B cell (primary cell): ENCODE measurements around the gene PDE3A. TPM values are rescaled to one million over a fixed set of nuclear protein-coding genes. Genes with fewer than 3 reads are reported as not detected.

Experiments
- ATAC-seq: fragments of 200-7000 bp; cut with Tn5 transposase; one replicate; pipeline ENCODE4 v1.10.0; 2021; ENCODE audit warnings: low read depth, mild to moderate bottlenecking, moderate number of reproducible peaks, moderate library complexity
- CTCF ChIA-PET: fragments of 350-600 bp; sonication (Branson Sonifier 250); formaldehyde crosslinking; loops from one replicate; lab custom pipeline; 2021; ENCODE audit warnings: antibody characterized with exemption, inconsistent platforms; lab: Charles Lee
- POLR2A ChIA-PET: fragments of 350-600 bp; sonication (Branson Sonifier 250); formaldehyde crosslinking; loops from one replicate; lab custom pipeline; 2021; ENCODE audit warnings: antibody characterized with exemption; lab: Charles Lee
- DNase-seq: peaks from one replicate; pipeline ENCODE4 v3.0.0; 2013
- H2AFZ ChIP-seq: 2 replicates; pipeline ENCODE4 v1.6.1; 2012; ENCODE audit warnings: mild to moderate bottlenecking, low read depth, low read length; ENCODE audit not compliant: insufficient read depth, poor library complexity, severe bottlenecking
- H3K27ac ChIP-seq, 2 donors: 1 replicate in 1 of 2; 2 replicates in 1 of 2; pipeline ENCODE4 v1.5.1; 2012 to 2013; ENCODE audit warnings: low read length in 2 of 2, mild to moderate bottlenecking in 2 of 2, moderate library complexity in 1 of 2
- H3K27me3 ChIP-seq, 4 experiments: fragments of 200-600 bp in 1 of 4; sonication (generic) in 1 of 4; replicated peaks in 1 of 4; 1 replicate in 2 of 4; 2 replicates in 2 of 4; pipeline versions ENCODE4 v1.6.1 to v1.7.0; 2013 to 2016; ENCODE audit warnings: low read length in 3 of 4, mild to moderate bottlenecking in 2 of 4, mixed read lengths in 1 of 4, moderate library complexity in 1 of 4; ENCODE audit not compliant: insufficient read depth in 4 of 4, control insufficient read depth in 3 of 4; ENCODE audit errors: control extremely low read depth in 1 of 4
- H3K36me3 ChIP-seq, 2 experiments: replicated peaks in 1 of 2; 1 replicate in 1 of 2; 2 replicates in 1 of 2; pipeline versions ENCODE4 v1.6.1 to v1.7.1; 2013; ENCODE audit warnings: low read length in 1 of 2; ENCODE audit not compliant: insufficient read depth in 2 of 2, control insufficient read depth in 1 of 2; ENCODE audit errors: control extremely low read depth in 1 of 2, extremely low read depth in 1 of 2
- H3K4me1 ChIP-seq, 2 donors: fragments of 200-600 bp in 1 of 2; sonication (generic) in 1 of 2; 1 replicate in 1 of 2; 2 replicates in 1 of 2; pipeline versions ENCODE4 v1.5.1 to v1.6.1; 2013 to 2017; ENCODE audit warnings: low read length in 2 of 2; ENCODE audit not compliant: control insufficient read depth in 2 of 2, insufficient read depth in 2 of 2
- H3K4me2 ChIP-seq: replicated peaks from 2 replicates; pipeline ENCODE3; 2012; ENCODE audit warnings: mild to moderate bottlenecking, low read depth, low read length; ENCODE audit not compliant: poor library complexity, severe bottlenecking
- H3K4me3 ChIP-seq, 5 experiments: fragments of 200-600 bp in 1 of 5; sonication (generic) in 1 of 5; 1 replicate in 3 of 5; 2 replicates in 2 of 5; pipeline versions ENCODE4 v1.5.1 to v1.7.0; 2011 to 2016; ENCODE audit warnings: low read length in 4 of 5, mild to moderate bottlenecking in 4 of 5, low read depth in 2 of 5, control low read depth in 1 of 5, moderate library complexity in 1 of 5; ENCODE audit not compliant: insufficient read depth in 1 of 5; ENCODE audit errors: control extremely low read depth in 1 of 5, extremely low read depth in 1 of 5
- H3K79me2 ChIP-seq: fragments of 200-600 bp; sonication (generic); one replicate; pipeline ENCODE4 v1.6.0; 2016; ENCODE audit warnings: low read length; ENCODE audit not compliant: control insufficient read depth, insufficient read depth
- H3K9ac ChIP-seq: fragments of 200-600 bp; sonication (generic); 2 replicates; pipeline ENCODE4 v1.6.1; 2017; ENCODE audit warnings: mild to moderate bottlenecking, low read length, moderate library complexity
- H3K9me3 ChIP-seq, 3 donors: one replicate each; pipeline versions ENCODE4 v1.6.1 to v1.7.1; 2013; ENCODE audit warnings: low read length in 2 of 3; ENCODE audit not compliant: control insufficient read depth in 2 of 3, insufficient read depth in 1 of 3; ENCODE audit errors: control extremely low read depth in 1 of 3
- H4K20me1 ChIP-seq: 2 replicates; pipeline ENCODE4 v1.6.0; 2012; ENCODE audit warnings: mild to moderate bottlenecking, low read length; ENCODE audit not compliant: insufficient read depth, control insufficient read depth, poor library complexity, severe bottlenecking
- H3K27ac Mint-ChIP-seq: one replicate; pipeline ENCODE4 v1.8.0; 2021; ENCODE audit warnings: mixed read lengths
- H3K27me3 Mint-ChIP-seq: one replicate; pipeline ENCODE4 v1.8.0; 2021; ENCODE audit warnings: mixed read lengths
- H3K4me1 Mint-ChIP-seq: one replicate; pipeline ENCODE4 v1.8.0; 2021; ENCODE audit warnings: mixed read lengths
- H3K4me3 Mint-ChIP-seq: one replicate; pipeline ENCODE4 v1.8.0; 2021; ENCODE audit warnings: mixed read lengths
- H3K9me3 Mint-ChIP-seq: one replicate; pipeline ENCODE4 v1.8.0; 2022; ENCODE audit warnings: mixed read lengths; ENCODE audit not compliant: insufficient read depth
- CTCF ChIP-seq: fragments of 200-600 bp; IDR thresholded peaks from one replicate; pipeline ENCODE4 v1.8.0; 2022; ENCODE audit warnings: antibody characterized with exemption, mild to moderate bottlenecking
- EZH2 ChIP-seq: IDR thresholded peaks from 2 replicates; pipeline ENCODE4 v1.6.1; 2012; ENCODE audit warnings: borderline replicate concordance, low read depth, mild to moderate bottlenecking, moderate library complexity, low read length; ENCODE audit not compliant: insufficient read depth, poor library complexity, severe bottlenecking
- WGBS: methylation state at CpG from one replicate; pipeline ENCODE4 v1.1.5; 2013; ENCODE audit warnings: missing lambda C conversion rate; ENCODE audit not compliant: insufficient coverage; 5-methylcytosine and 5-hydroxymethylcytosine counted together
- intact Hi-C: fragments of 100-400 bp; cut with micrococcal nuclease; formaldehyde crosslinking; loops from one replicate; pipeline ENCODE4 v1.10.0; 2022
- polyA plus RNA-seq: library from polyadenylated mRNA; depleted of rRNA; stranded (reverse); fragments of >200 nt; gene quantifications from 2 replicates; pipeline ENCODE4 v1.2.3, GENCODE V29; 2012
- total RNA-seq, 2 donors: library from RNA; stranded (reverse); fragments of 120-200 nt in 1 of 2; gene quantifications; 1 replicate in 1 of 2; 2 replicates in 1 of 2; pipeline versions ENCODE4 v1.2.3 to v1.2.4, GENCODE V29; 2013 to 2022

PDE3A gene
- total and polyA plus RNA-seq, 2 donors (not counting 1 experiment from before 2014, with no cell fraction given): not detected

GRCh38 chr12:20628999-20629398 is 260.7 kb downstream of the PDE3A start:
- H3K27me3 Mint-ChIP-seq: no peaks in the 10 kb centered on the region
- no CpG with 5 or more reads among the region's 4 CpGs for WGBS
- POLR2A ChIA-PET: no interaction called here
- Histone ChIP-seq H3K9ac (no peak overlapping the region), H3K27ac (no peak overlapping the region), H3K4me3 (no peak overlapping the region), H2AFZ (no peak overlapping the region), H3K36me3 (no peaks in the 10 kb centered on the region), H3K79me2 (no peaks in the 10 kb centered on the region), H4K20me1 (no peaks in the 10 kb centered on the region), H3K4me1 (no peaks in the 10 kb centered on the region), H3K4me2 (no peak overlapping the region), H3K27me3 (no peaks in the 10 kb centered on the region), H3K9me3 (no peaks in the 10 kb centered on the region)
- DNase-seq: no peak
- H3K4me1 Mint-ChIP-seq: no peaks in the 10 kb centered on the region
- no peak for ATAC-seq
- CTCF ChIA-PET: no interaction called here
- intact Hi-C loops: no loop called here
- H3K9me3 Mint-ChIP-seq: no peaks in the 10 kb centered on the region
- no peak overlapping the region for H3K4me3 Mint-ChIP-seq
- no peak overlapping the region for H3K27ac Mint-ChIP-seq
- TF ChIP-seq CTCF (no peak), EZH2 (no peak)

GRCh38 chr12:20629414-20630156 is 261.2 kb downstream of the PDE3A start:
- Histone ChIP-seq H3K4me2 (no peak overlapping the region), H3K9me3 (no peaks in the 10 kb centered on the region), H2AFZ (no peak overlapping the region), H3K27ac (no peak overlapping the region), H3K79me2 (no peaks in the 10 kb centered on the region), H3K4me3 (no peak overlapping the region), H3K9ac (no peak overlapping the region), H3K27me3 (no peaks in the 10 kb centered on the region), H4K20me1 (no peaks in the 10 kb centered on the region), H3K4me1 (no peaks in the 10 kb centered on the region), H3K36me3 (no peaks in the 10 kb centered on the region)
- no peak overlapping the region for H3K4me3 Mint-ChIP-seq
- H3K9me3 Mint-ChIP-seq: no peaks in the 10 kb centered on the region
- no peak for DNase-seq
- no peaks in the 10 kb centered on the region for H3K27me3 Mint-ChIP-seq
- 92% methylated on average over 2 of the region's 6 CpGs for WGBS
- no peak overlapping the region for H3K27ac Mint-ChIP-seq
- ChIA-PET POLR2A (no interaction called here), CTCF (no interaction called here)
- TF ChIP-seq CTCF: no peak
- TF ChIP-seq EZH2: no peak
- ATAC-seq: no peak
- intact Hi-C loops: no loop called here
- H3K4me1 Mint-ChIP-seq: no peaks in the 10 kb centered on the region
